GM12892 (cell line): Measurements from ENCODE around the gene TNRC6B.
"Not testable (repeated sequence)": the region's sequence is repeated elsewhere in the genome, so short reads cannot be mapped to it uniquely, and the experiment has no call there.

ENCODE experiments used
- DNase-seq: peaks from one replicate; pipeline ENCODE4 v3.0.0; 2011; ENCODE audit not compliant: insufficient read length
- FAIRE-seq: peaks from 2 replicates; lab custom pipeline; 2011; peaks lifted over from hg19 to GRCh38; lab: Jason Lieb, UNC
- POLR2A ChIP-seq: IDR thresholded peaks from 2 replicates; pipeline ENCODE4 v1.6.1; 2011; ENCODE audit warnings: low read depth, low read length, control low read depth
- POLR2AphosphoS5 ChIP-seq: IDR thresholded peaks from 2 replicates; pipeline ENCODE4 v1.6.1; 2011; ENCODE audit warnings: low read depth, low read length, control low read depth
- TAF1 ChIP-seq: IDR thresholded peaks from 2 replicates; pipeline ENCODE4 v1.6.1; 2011; ENCODE audit warnings: low read depth, mild to moderate bottlenecking, control low read depth, low read length, borderline replicate concordance

TNRC6B gene

DNA sequence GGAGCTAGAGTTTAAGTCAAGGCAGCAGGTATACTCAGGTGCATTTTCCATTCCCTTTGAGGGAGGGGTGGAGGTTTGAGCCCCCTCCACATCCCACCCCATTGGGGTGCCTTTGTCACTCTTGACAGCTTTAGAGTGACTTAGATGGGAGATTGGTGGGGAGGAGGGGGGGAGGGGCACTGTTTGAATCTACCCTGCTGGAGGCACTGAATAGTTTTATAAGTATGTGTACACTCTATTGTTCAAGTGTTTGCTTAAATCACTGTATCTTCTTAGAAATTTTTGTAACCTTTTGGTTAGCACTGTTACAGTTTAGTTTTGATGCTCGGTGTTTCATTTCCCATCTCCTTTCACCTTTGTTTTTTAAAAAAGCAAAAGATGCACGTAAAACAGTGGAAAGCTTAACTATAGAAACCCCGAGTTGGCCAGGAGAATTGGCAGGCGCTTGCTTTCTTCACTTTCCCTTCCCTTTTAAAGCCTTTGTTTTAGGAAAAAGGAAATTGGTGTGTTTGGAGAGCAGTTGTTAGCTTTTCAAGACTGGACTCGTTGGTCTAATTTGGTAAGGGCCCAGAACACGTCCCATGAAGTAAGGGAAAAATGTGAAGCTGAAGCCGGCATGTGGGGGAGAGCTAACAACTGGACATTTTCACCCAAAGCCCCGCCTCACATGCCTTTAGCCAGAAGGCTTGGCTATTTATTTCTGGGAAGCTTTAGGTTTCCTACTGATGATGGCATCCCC is 42.8 kb downstream of the TNRC6B start:
- FAIRE-seq: no peak
- no peak for DNase-seq
- TF ChIP-seq TAF1 (no peak), POLR2AphosphoS5 (no peak), POLR2A (no peak)

DNA sequence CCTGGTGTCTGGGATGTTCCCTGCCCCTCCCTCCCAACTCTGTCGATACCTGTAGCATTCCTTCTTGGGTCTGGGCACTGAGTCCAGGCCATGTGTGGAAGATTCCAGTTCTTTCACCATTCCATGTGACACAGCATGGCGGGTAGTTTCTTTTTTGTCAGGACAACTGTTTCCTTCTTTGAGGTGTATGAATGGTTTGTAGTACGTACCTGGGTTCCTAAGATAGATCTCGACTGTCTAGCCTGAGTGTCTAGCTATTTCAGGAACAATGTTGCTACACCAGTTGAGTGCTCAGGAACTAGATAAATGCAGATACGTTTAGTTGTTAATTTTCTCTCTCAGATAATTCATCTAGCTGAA is 43.3 kb downstream of the TNRC6B start:
- FAIRE-seq (no peak), DNase-seq (no peak)
- TF ChIP-seq POLR2AphosphoS5: no peak
- no peak for TF ChIP-seq POLR2A
- no peak for TF ChIP-seq TAF1

DNA sequence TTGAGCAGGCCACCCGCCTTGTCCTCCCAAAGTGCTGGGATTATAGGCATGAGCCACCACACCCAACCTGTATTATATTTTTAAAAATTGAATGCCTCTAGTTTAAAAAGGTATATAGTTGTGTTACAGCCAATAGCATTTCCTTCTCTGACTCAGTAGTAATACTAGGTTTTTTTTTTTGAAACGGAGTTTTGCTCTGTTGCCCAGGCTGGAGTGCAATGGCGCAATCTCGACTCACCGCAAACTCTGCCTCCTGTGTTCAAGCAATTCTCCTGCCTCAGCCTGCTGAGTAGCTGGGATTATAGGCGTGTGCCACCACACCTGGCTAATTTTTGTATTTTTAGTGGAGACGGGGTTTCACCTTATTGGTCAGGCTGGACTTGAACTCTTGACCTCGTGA is 45.3 kb downstream of the TNRC6B start:
- FAIRE-seq, DNase-seq: not testable (repeated sequence)

DNA sequence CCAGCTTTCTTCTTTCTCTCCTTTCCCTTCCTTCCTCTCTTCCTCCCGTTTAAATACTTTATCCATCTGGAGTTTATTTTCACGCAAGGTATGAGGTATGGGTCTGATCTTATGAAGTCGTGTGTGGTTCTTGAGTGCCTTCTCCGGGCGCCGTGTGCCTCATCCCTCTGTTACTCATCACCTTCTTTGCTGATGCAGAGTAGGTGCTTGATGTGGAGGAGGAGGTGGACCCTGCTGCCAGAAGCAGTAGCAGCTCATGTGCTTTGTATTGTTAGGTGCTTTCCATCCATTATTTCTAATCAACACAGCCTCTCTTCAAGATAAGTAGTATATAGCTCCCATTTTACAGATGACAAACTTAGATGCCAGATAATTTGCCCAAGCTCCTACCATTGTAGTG is 47.0 kb downstream of the TNRC6B start:
- no peak for FAIRE-seq

DNA sequence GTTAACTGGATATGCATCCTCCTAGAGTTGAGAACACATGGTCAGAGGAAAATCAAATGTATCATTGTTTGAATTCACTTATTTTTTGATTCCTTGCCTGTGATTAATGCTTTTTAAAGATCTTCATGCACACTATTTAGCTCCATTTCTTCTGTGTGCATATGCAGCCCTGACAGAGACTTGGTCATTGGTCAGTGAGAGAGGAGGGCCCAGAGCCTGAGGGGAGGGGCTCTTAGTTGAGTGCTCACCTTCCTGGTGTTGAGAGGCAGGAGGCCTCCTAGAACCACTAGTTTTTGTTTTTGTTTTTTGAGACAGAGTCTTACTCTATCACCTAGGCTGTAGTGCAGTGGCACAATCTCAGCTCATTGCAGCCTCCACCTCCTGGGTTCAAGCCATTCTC is 48.9 kb downstream of the TNRC6B start:
- no peak for TF ChIP-seq POLR2AphosphoS5
- TF ChIP-seq POLR2A: no peak
- no peak for TF ChIP-seq TAF1
- DNase-seq (no peak), FAIRE-seq (no peak)

More for the DNA sequence above, 47.0 kb downstream of the TNRC6B start:
- TF ChIP-seq POLR2AphosphoS5 (no peak), POLR2A (no peak), TAF1 (no peak)
- no peak for DNase-seq

DNA sequence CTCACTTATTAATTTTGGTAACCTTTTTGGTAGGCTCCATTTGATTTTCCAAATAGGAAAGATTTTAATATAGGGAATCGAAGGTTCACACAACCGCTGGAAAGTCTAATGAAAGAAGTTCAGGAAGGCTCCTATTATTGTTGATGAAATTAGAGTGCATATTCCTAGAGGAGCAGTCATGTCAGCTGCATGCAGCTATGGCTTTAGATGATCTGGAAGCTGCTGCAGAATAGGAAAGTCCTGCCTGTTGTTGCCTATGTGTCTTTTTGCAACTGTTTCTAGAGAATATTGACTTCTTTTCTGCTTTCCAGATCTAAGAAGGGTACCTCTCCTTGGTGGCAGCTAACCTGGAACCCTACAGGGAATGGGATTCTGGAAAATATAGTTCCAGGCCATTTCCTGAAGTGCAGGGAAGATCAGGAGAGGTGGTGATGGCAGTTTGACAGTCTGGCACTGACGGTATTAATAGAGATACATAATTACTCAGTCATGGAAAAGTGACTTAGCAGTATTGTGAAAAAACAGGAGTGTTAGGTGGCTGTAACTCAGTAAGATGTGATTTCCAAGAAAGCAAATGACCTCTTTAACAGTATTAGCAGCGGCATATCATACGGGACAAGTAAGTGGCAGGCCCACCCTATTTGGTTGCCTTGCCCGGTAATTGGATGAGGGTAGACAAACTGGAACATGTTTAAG is 54.0 kb downstream of the TNRC6B start:
- FAIRE-seq (no peak), DNase-seq (no peak)
- TF ChIP-seq TAF1 (no peak), POLR2A (no peak), POLR2AphosphoS5 (no peak)

DNA sequence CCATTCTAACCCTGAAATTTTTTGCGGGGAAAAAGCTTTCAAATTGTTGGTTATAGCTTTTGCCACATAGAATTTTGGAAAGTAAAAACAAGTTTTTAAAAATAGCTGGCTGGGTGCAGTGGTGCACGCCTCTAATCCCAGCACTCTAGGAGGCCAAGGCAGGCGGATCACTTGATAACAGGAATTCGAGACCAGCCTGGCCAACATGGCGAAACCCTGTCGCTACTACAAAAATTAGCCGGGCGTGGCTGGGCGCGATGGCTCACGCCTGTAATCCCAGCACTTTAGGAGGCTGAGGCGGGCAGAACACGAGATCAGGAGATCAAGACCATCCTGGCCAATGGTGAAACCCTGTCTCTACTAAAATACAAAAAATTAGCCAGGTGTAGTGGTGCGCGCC is 54.9 kb downstream of the TNRC6B start:
- DNase-seq (no peak), FAIRE-seq (no peak)
- TF ChIP-seq TAF1 (no peak), POLR2A (no peak), POLR2AphosphoS5 (no peak)

DNA sequence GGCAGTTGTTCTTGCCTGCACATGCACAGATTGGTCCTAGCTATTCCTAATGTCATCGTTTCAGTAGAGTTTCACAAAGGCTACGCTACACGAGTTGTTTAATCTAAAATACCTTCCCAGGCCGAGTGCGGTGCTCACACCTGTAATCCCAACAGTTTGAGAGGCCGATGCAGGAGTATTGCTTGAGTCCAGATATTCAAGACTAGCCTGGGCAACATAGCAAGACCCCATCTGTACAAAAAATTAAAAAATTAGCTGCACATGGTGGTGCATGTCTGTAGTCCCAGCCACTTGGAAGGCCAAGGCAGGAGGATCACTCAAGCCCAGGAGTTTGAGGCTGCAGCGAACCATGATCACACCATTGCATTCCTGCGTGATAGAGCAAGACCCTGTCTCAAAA is 56.2 kb downstream of the TNRC6B start:
- DNase-seq (no peak), FAIRE-seq (no peak)
- TF ChIP-seq POLR2AphosphoS5 (no peak), TAF1 (no peak), POLR2A (no peak)

DNA sequence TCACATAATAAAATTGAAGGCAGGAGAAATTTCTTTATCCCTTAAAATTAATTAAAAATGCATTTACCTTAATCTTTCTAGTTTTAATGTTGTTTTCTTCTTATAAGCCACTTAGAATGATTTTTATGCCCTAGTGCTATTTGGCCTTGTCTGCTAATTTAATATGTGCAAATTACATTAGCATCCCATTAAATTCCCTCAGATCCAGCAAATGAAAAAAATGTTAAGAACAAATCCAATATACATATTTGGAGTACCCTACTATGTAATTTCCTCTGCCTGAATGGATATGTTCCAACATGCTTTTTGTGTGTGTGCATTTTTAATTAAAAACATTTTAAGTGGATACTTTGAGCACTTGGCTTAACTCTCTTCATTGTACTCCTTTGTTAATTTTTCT is 56.9 kb downstream of the TNRC6B start:
- no peak for DNase-seq
- no peak for TF ChIP-seq TAF1
- no peak for TF ChIP-seq POLR2AphosphoS5
- TF ChIP-seq POLR2A: no peak
- no peak for FAIRE-seq

DNA sequence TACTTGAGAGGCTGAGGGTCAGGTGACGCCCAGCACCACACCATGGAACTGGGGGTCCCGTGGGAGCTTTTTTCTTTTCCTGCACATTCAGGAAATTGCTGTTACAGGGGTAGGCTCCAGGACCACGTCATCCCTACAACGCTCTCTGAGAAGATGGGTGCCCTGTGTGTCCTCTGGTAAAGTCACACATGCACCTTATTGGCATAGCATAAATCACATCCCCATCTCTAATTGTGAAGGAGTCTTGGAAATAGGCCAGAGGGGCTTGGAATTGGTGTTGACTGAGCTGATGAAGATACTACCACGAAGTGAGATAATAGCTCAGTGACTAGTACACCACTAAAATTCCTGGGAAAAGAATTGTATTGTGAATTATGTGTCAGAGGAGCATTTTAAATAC is 57.6 kb downstream of the TNRC6B start:
- TF ChIP-seq POLR2A (no peak), POLR2AphosphoS5 (no peak), TAF1 (no peak)
- no peak for DNase-seq

DNA sequence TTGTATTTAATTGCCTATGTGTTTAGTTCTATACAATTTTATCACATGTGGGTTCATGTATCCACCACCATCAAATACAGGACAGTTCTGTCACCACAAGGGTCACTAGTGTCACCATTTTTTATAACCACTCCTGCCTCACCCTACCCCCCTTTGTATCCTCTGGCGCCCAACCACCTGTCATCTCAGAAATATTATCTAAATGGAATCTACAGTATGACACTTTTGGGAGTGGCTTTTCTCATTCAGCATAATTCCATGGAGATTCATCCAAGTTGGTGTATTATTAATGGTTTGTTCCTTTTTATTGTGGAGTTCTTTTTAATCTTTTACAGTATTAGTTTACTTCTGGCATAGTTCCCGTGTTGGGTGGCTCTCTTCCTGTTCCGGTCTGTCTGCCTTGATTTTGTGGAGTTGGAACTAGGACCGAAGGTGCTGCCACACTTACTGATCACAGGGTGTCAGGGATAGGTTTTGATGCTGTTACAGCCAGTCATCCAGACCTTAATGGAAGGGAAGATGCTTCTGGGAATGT is 58.5 kb downstream of the TNRC6B start:
- FAIRE-seq: no peak
- TF ChIP-seq POLR2AphosphoS5 (no peak), POLR2A (no peak), TAF1 (no peak)
- DNase-seq: no peak

More for the DNA sequence above, 57.6 kb downstream of the TNRC6B start:
- no peak for FAIRE-seq

DNA sequence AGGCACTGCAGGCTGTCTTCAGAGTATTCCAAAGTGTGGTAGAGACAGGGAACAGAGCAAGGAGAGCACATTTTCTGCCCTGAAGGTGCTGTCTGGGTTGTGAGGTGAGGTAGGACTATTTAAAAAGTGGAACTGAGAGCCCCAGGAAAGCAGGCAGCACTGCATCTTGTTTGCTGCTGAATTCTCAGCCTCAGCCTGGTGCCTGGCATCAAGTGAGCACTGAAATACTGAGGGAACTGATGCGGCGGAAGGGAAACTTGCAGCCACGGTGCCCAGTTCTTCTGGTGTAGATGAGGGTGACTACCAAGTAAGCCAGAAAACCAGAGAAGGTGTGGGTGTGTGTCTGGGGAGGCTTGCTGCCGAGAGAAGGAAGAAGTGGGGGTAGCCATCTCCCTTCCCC is 59.5 kb downstream of the TNRC6B start:
- DNase-seq (no peak), FAIRE-seq (peak; percentile 85)
- no peak for TF ChIP-seq TAF1
- no peak for TF ChIP-seq POLR2A
- TF ChIP-seq POLR2AphosphoS5: no peak
